ENCODE results near the gene ERGIC1. TPM values are rescaled to one million over a fixed set of nuclear protein-coding genes. Genes with fewer than 3 reads are reported as not detected.
A peak's percentile ranks its signal among the peaks of the same experiment; 100 is the strongest.

Gene ERGIC1
- total RNA-seq, 1 donor from 2014 or later, result 105 TPM

GRCh38 chr5:172999372-172999973 is 165.4 kb downstream of the ERGIC1 start:
- H3K36me3 ChIP-seq (ENCODE audit: control insufficient read depth, insufficient read depth, low read length), result peaks cover 3% of the 10 kb centered on the region
- H3K27me3 ChIP-seq (ENCODE audit: control insufficient read depth, insufficient read depth, low read length), result no peaks in the 10 kb centered on the region
- DNase-seq (ENCODE audit: low read depth) (peak; percentile 41), FAIRE-seq (no peak)
- no peak overlapping the region for H3K4me3 ChIP-seq (ENCODE audit: low read depth, low read length)
- TF ChIP-seq CTCF (IDR thresholded peaks at IDR 0.05; ENCODE audit: insufficient read depth, low read length, severe bottlenecking), result no peak

- no peaks in the 10 kb centered on the region for H3K27me3 ChIP-seq (ENCODE audit: control insufficient read depth, insufficient read depth, low read length)
- FAIRE-seq, result no peak
Observed at GRCh38 chr5:172999974-173000373, 165.9 kb downstream of the ERGIC1 start.

GRCh38 chr5:173001229-173001841 is 167.3 kb downstream of the ERGIC1 start:
- FAIRE-seq, result no peak
- H3K36me3 ChIP-seq (ENCODE audit: control insufficient read depth, insufficient read depth, low read length), result no peaks in the 10 kb centered on the region

More at GRCh38 chr5:172999974-173000373, 165.9 kb downstream of the ERGIC1 start:
- no peak overlapping the region for H3K4me3 ChIP-seq (ENCODE audit: low read depth, low read length)
- peaks cover 3% of the 10 kb centered on the region for H3K36me3 ChIP-seq (ENCODE audit: control insufficient read depth, insufficient read depth, low read length)
- DNase-seq (ENCODE audit: low read depth), result no peak
- no peak for TF ChIP-seq CTCF (IDR thresholded peaks at IDR 0.05; ENCODE audit: insufficient read depth, low read length, severe bottlenecking)

More at GRCh38 chr5:173001229-173001841, 167.3 kb downstream of the ERGIC1 start:
- no peak overlapping the region for H3K4me3 ChIP-seq (ENCODE audit: low read depth, low read length)
- DNase-seq (ENCODE audit: low read depth), result no peak
- TF ChIP-seq CTCF (IDR thresholded peaks at IDR 0.05; ENCODE audit: insufficient read depth, low read length, severe bottlenecking), result no peak
- no peaks in the 10 kb centered on the region for H3K27me3 ChIP-seq (ENCODE audit: control insufficient read depth, insufficient read depth, low read length)

Other genes starting within 250 kb of the ERGIC1 start
- gene NEURL1B, start 193.0 kb upstream of the ERGIC1 start, total RNA-seq, result 4.7 and 6.4 TPM in 2 replicates
- gene DUSP1, start 63.1 kb upstream of the ERGIC1 start, total RNA-seq, result 114 and 194 TPM in 2 replicates
- gene RPL26L1, start 125.2 kb downstream of the ERGIC1 start, total RNA-seq, result 44.8 and 52.9 TPM in 2 replicates
- 189 and 254 TPM in 2 replicates for gene ATP6V0E1, start 149.5 kb downstream of the ERGIC1 start, total RNA-seq
- 6.3 and 9.5 TPM in 2 replicates for gene CREBRF, start 222.1 kb downstream of the ERGIC1 start, total RNA-seq

All from bronchial epithelial cell (primary cell).